Activated CD8-positive, alpha-beta T cell treated with anti-CD3 and anti-CD28 coated beads for 36 hours (primary cell): ENCODE measurements around the gene TAC4. TPM values are rescaled to one million over a fixed set of nuclear protein-coding genes. Genes with fewer than 3 reads are reported as not detected.

Experiments
- ATAC-seq: fragments of 200-7000 bp; cut with Tn5 transposase; one replicate; pipeline ENCODE4 v1.10.0; 2021; ENCODE audit warnings: mild to moderate bottlenecking, moderate library complexity
- CTCF ChIA-PET: fragments of 350-600 bp; sonication (Branson Sonifier 250); formaldehyde crosslinking; loops from one replicate; lab custom pipeline; 2021; ENCODE audit warnings: antibody characterized with exemption; lab: Charles Lee
- POLR2A ChIA-PET: fragments of 350-600 bp; sonication (Branson Sonifier 250); formaldehyde crosslinking; loops from one replicate; lab custom pipeline; 2021; ENCODE audit warnings: antibody characterized with exemption; lab: Charles Lee
- DNase-seq: peaks from one replicate; pipeline ENCODE4 v3.0.0-alpha.2; 2020
- H3K27ac Mint-ChIP-seq: one replicate; pipeline ENCODE4 v1.8.0; 2021; ENCODE audit warnings: mild to moderate bottlenecking, mixed read lengths
- H3K27me3 Mint-ChIP-seq: one replicate; pipeline ENCODE4 v1.8.0; 2021; ENCODE audit warnings: mixed read lengths
- H3K36me3 Mint-ChIP-seq: one replicate; pipeline ENCODE4 v1.8.0; 2021; ENCODE audit warnings: low read depth, mixed read lengths
- H3K4me1 Mint-ChIP-seq: one replicate; pipeline ENCODE4 v1.8.0; 2021; ENCODE audit warnings: low read depth, mixed read lengths
- H3K4me3 Mint-ChIP-seq: one replicate; pipeline ENCODE4 v1.8.0; 2021; ENCODE audit warnings: mild to moderate bottlenecking, moderate library complexity, mixed read lengths
- H3K9me3 Mint-ChIP-seq: one replicate; pipeline ENCODE4 v1.8.0; 2021; ENCODE audit warnings: mixed read lengths
- CTCF ChIP-seq: fragments of 200-600 bp; IDR thresholded peaks from one replicate; pipeline ENCODE4 v1.8.0; 2022; ENCODE audit warnings: antibody characterized with exemption, mild to moderate bottlenecking
- intact Hi-C: fragments of 100-400 bp; cut with micrococcal nuclease; formaldehyde crosslinking; loops from one replicate; pipeline ENCODE4 v1.10.0; 2022
- total RNA-seq, 2 experiments: library from RNA; stranded (reverse); gene quantifications; one replicate each; pipeline ENCODE4 v1.2.3, GENCODE V29; 2021

The TAC4 gene
- total RNA-seq, 2 experiments from 2014 or later = not detected

- DNase-seq (no peak), ATAC-seq (no peak)
- ChIA-PET POLR2A (no interaction called here), CTCF (no interaction called here)
- Mint-ChIP-seq H3K27ac (no peak overlapping the region), H3K36me3 (no peaks in the 10 kb centered on the region), H3K4me1 (no peaks in the 10 kb centered on the region), H3K27me3 (peaks cover 40% of the 10 kb centered on the region), H3K4me3 (no peak overlapping the region), H3K9me3 (no peaks in the 10 kb centered on the region)
- no peak for TF ChIP-seq CTCF
- intact Hi-C loops = no loop called here
These were observed 44.0 kb upstream of the TAC4 start for GRCh38 chr17:49891694-49892389.

GRCh38 chr17:49891271-49891670, 43.4 kb upstream of the TAC4 start:
- TF ChIP-seq CTCF = no peak
- no peak overlapping the region for H3K27ac Mint-ChIP-seq
- H3K9me3 Mint-ChIP-seq = no peaks in the 10 kb centered on the region
- no peak for ATAC-seq
- no peaks in the 10 kb centered on the region for H3K36me3 Mint-ChIP-seq
- no peaks in the 10 kb centered on the region for H3K4me1 Mint-ChIP-seq
- peaks cover 39% of the 10 kb centered on the region for H3K27me3 Mint-ChIP-seq
- no peak for DNase-seq
- ChIA-PET POLR2A (no interaction called here), CTCF (interaction anchor here (1.3 kb wide), 1 partner anchor 19 kb away, joined by 3 read pairs; no protein-coding TSS in a partner anchor)
- no peak overlapping the region for H3K4me3 Mint-ChIP-seq
- intact Hi-C loops = no loop called here

GRCh38 chr17:49890852-49891251, 43.0 kb upstream of the TAC4 start:
- intact Hi-C loops = no loop called here
- Mint-ChIP-seq H3K27me3 (peaks cover 39% of the 10 kb centered on the region), H3K27ac (no peak overlapping the region), H3K9me3 (no peaks in the 10 kb centered on the region), H3K36me3 (no peaks in the 10 kb centered on the region), H3K4me3 (no peak overlapping the region), H3K4me1 (no peaks in the 10 kb centered on the region)
- DNase-seq = no peak
- no peak for TF ChIP-seq CTCF
- POLR2A ChIA-PET = no interaction called here
- CTCF ChIA-PET = interaction anchor here (1.1 to 2.1 kb wide), 3 partner anchors 10 to 107 kb away, joined by 3 to 9 read pairs (median 5); no protein-coding TSS in a partner anchor
- ATAC-seq = no peak

- ChIA-PET CTCF (interaction anchor here (1.1 to 2.1 kb wide), 3 partner anchors 10 to 108 kb away, joined by 3 to 9 read pairs (median 5); no protein-coding TSS in a partner anchor), POLR2A (interaction anchor here (0.8 kb wide), 1 partner anchor 9 kb away, joined by 3 read pairs; no protein-coding TSS in a partner anchor)
- Mint-ChIP-seq H3K27me3 (peaks cover 39% of the 10 kb centered on the region), H3K27ac (no peak overlapping the region), H3K36me3 (no peaks in the 10 kb centered on the region), H3K4me1 (no peaks in the 10 kb centered on the region), H3K4me3 (no peak overlapping the region), H3K9me3 (no peaks in the 10 kb centered on the region)
- no peak for TF ChIP-seq CTCF
- DNase-seq = no peak
- ATAC-seq = no peak
- intact Hi-C loops = no loop called here
These were observed 42.4 kb upstream of the TAC4 start for GRCh38 chr17:49890077-49890821.
